SK-N-SH (cell line): ENCODE data around the gene ATG3. TPM values are rescaled to one million over a fixed set of nuclear protein-coding genes. Genes with fewer than 3 reads are reported as not detected.

ENCODE experiments used
- CTCF ChIA-PET: fragments of 300-600, 350-600 bp; formaldehyde crosslinking; extraction: SDS; loops from one replicate; lab custom pipeline; 2021; lab: Yijun Ruan, JAX
- POLR2A ChIA-PET: fragments of 350-600 bp; sonication (Branson Sonifier 250); formaldehyde crosslinking; extraction: SDS; loops from one replicate; lab custom pipeline; 2020; ENCODE audit warnings: antibody characterized with exemption, inconsistent platforms; lab: Yijun Ruan, JAX
- DNase-seq: peaks from one replicate; pipeline ENCODE4 v3.0.0; 2012
- H2AFZ ChIP-seq: fragments of 200-600 bp; sonication (generic); 2 replicates; pipeline ENCODE4 v1.8.1; 2016; ENCODE audit warnings: antibody characterized with exemption, mild to moderate bottlenecking, low read depth
- H3F3A ChIP-seq: fragments of 200-600 bp; sonication (generic); replicated peaks from 2 replicates; pipeline ENCODE3; 2016; ENCODE audit warnings: antibody characterized with exemption, mild to moderate bottlenecking; ENCODE audit not compliant: insufficient read depth
- H3K27ac ChIP-seq, 2 experiments: fragments of 200-500 bp in 1 of 2; fragments of 200-600 bp in 1 of 2; sonication (Bioruptor generic) in 1 of 2; sonication (generic), shearing (Covaris generic) in 1 of 2; 2 replicates each; pipeline versions ENCODE4 v1.5.1 to v1.6.1; 2014 to 2016; ENCODE audit warnings: low read depth in 2 of 2, inconsistent platforms in 1 of 2, low read length in 1 of 2, mild to moderate bottlenecking in 1 of 2, mixed read lengths in 1 of 2
- H3K27me3 ChIP-seq: fragments of 200-600 bp; sonication (generic), shearing (Covaris generic); 2 replicates; pipeline ENCODE4 v1.6.1; 2016; ENCODE audit warnings: mixed run types; ENCODE audit not compliant: insufficient read depth
- H3K36me3 ChIP-seq, 2 experiments: fragments of 200-500 bp in 1 of 2; fragments of 200-600 bp in 1 of 2; sonication (Bioruptor generic) in 1 of 2; sonication (generic) in 1 of 2; replicated peaks in 1 of 2; 2 replicates each; pipeline versions ENCODE3 to v1.5.1; 2014 to 2016; ENCODE audit warnings: low read length in 1 of 2, mild to moderate bottlenecking in 1 of 2; ENCODE audit not compliant: insufficient read depth in 2 of 2, control insufficient read depth in 1 of 2
- H3K4me1 ChIP-seq, 2 experiments: fragments of 200-500 bp in 1 of 2; fragments of 200-600 bp in 1 of 2; sonication (Bioruptor generic) in 1 of 2; sonication (generic), shearing (Covaris generic) in 1 of 2; 2 replicates each; pipeline versions ENCODE4 v1.5.1 to v1.6.1; 2014 to 2016; ENCODE audit warnings: low read depth in 1 of 2, low read length in 1 of 2, mixed run types in 1 of 2; ENCODE audit not compliant: insufficient read depth in 2 of 2, control insufficient read depth in 1 of 2
- H3K4me2 ChIP-seq: fragments of 200-600 bp; sonication (generic), shearing (Covaris generic); 2 replicates; pipeline ENCODE4 v1.6.1; 2017; ENCODE audit warnings: mixed run types
- H3K4me3 ChIP-seq, 2 experiments: fragments of 200-500 bp in 1 of 2; fragments of 200-600 bp in 1 of 2; sonication (Bioruptor generic) in 1 of 2; sonication (generic), shearing (Covaris generic) in 1 of 2; 2 replicates each; pipeline versions ENCODE4 v1.5.1 to v1.8.1; 2014 to 2016; ENCODE audit warnings: low read depth in 2 of 2, inconsistent platforms in 1 of 2, low read length in 1 of 2, mild to moderate bottlenecking in 1 of 2, mixed read lengths in 1 of 2, moderate library complexity in 1 of 2
- H3K79me2 ChIP-seq: fragments of 200-600 bp; sonication (generic); 2 replicates; pipeline ENCODE4 v1.8.1; 2017; ENCODE audit warnings: mild to moderate bottlenecking; ENCODE audit not compliant: insufficient read depth
- H3K9ac ChIP-seq: fragments of 200-600 bp; sonication (generic); 2 replicates; pipeline ENCODE4 v1.6.1; 2017; ENCODE audit warnings: mixed run types
- H3K9me2 ChIP-seq: fragments of 200-600 bp; sonication (generic); 2 replicates; pipeline ENCODE4 v1.6.1; 2017; ENCODE audit warnings: mixed run types
- H3K9me3 ChIP-seq: fragments of 200-600 bp; sonication (generic); 2 replicates; pipeline ENCODE4 v1.6.1; 2017; ENCODE audit warnings: mixed run types, mild to moderate bottlenecking, moderate library complexity
- H4K20me1 ChIP-seq: fragments of 200-600 bp; sonication (generic); 2 replicates; pipeline ENCODE4 v1.6.1; 2017; ENCODE audit warnings: mild to moderate bottlenecking, mixed run types; ENCODE audit not compliant: insufficient read depth
- EP300 ChIP-seq, 2 experiments: IDR thresholded peaks; 2 replicates each; pipeline versions ENCODE4 v1.4.0 to v1.6.1; 2012; ENCODE audit warnings: borderline replicate concordance in 1 of 2, low read depth in 1 of 2, low read length in 1 of 2
- FOSL2 ChIP-seq: IDR thresholded peaks from 2 replicates; pipeline ENCODE4 v1.4.0; 2012; ENCODE audit warnings: low read depth, mild to moderate bottlenecking, moderate library complexity, borderline replicate concordance
- FOXJ3 ChIP-seq: sonication (generic); formaldehyde crosslinking; IDR thresholded peaks from 2 replicates; pipeline ENCODE4 v1.5.1; 2020; ENCODE audit warnings: mild to moderate bottlenecking, missing genetic modification reagents
- FOXM1 ChIP-seq: IDR thresholded peaks from 2 replicates; pipeline ENCODE4 v1.4.0; 2012; ENCODE audit warnings: low read depth, mild to moderate bottlenecking
- JUND ChIP-seq: IDR thresholded peaks from 2 replicates; pipeline ENCODE4 v1.4.0; 2012
- MEF2A ChIP-seq: IDR thresholded peaks from 2 replicates; pipeline ENCODE4 v1.4.0; 2012; ENCODE audit warnings: low read depth, borderline replicate concordance
- MXI1 ChIP-seq: IDR thresholded peaks from 2 replicates; pipeline ENCODE4 v1.6.1; 2012; ENCODE audit warnings: mild to moderate bottlenecking, low read depth, low read length, improper control_type of control experiment
- NFIC ChIP-seq: IDR thresholded peaks from 2 replicates; pipeline ENCODE4 v1.4.0; 2012; ENCODE audit warnings: borderline replicate concordance
- NRF1 ChIP-seq: IDR thresholded peaks from 2 replicates; pipeline ENCODE4 v1.6.1; 2012; ENCODE audit warnings: low read depth, mild to moderate bottlenecking, low read length
- POLR2AphosphoS5 ChIP-seq: IDR thresholded peaks from 2 replicates; pipeline ENCODE4 v1.6.1; 2012; ENCODE audit warnings: low read depth, low read length
- RAD21 ChIP-seq: IDR thresholded peaks from 2 replicates; pipeline ENCODE4 v1.6.1; 2012; ENCODE audit warnings: mild to moderate bottlenecking, low read length
- RXRA ChIP-seq: IDR thresholded peaks from 2 replicates; pipeline ENCODE4 v1.4.0; 2012; ENCODE audit warnings: low read depth, mild to moderate bottlenecking, borderline replicate concordance
- SIN3A ChIP-seq: IDR thresholded peaks from 2 replicates; pipeline ENCODE4 v1.6.1; 2012; ENCODE audit warnings: low read depth, mild to moderate bottlenecking, low read length, moderate library complexity, borderline replicate concordance
- SMC3 ChIP-seq: IDR thresholded peaks from 2 replicates; pipeline ENCODE4 v1.6.1; 2012; ENCODE audit warnings: low read depth, low read length, improper control_type of control experiment
- TCF12 ChIP-seq: IDR thresholded peaks from 2 replicates; pipeline ENCODE4 v1.4.0; 2012
- WGBS: methylation state at CpG from one replicate; pipeline ENCODE4 v1.1.6; 2017; ENCODE audit warnings: low lambda C conversion rate; 5-methylcytosine and 5-hydroxymethylcytosine counted together
- polyA plus RNA-seq, 3 experiments: library from polyadenylated mRNA; depleted of rRNA; stranded (reverse); fragments of >200 nt; gene quantifications; 2 replicates each; pipeline ENCODE4 v1.2.3, GENCODE V29; 2012
- TF ChIP-seq, protein P1 (sequence below): IDR thresholded peaks from 2 replicates; pipeline ENCODE4 v1.4.0; 2012; ENCODE audit warnings: low read depth
- TF ChIP-seq, protein P2 (sequence below): IDR thresholded peaks from 2 replicates; pipeline ENCODE4 v1.4.0; 2012; ENCODE audit warnings: low read depth, borderline replicate concordance
- TF ChIP-seq, protein P3 (sequence below): IDR thresholded peaks from 2 replicates; pipeline ENCODE4; 2012
- TF ChIP-seq, protein P4 (sequence below): fragments of 200-600 bp; sonication (generic); IDR thresholded peaks from 2 replicates; pipeline ENCODE4 v1.6.1; 2017; ENCODE audit warnings: antibody characterized with exemption, mild to moderate bottlenecking, moderate library complexity

ATG3 gene
- polyA plus RNA-seq, 1 of the 3 experiments (the other 2 are of a cell fraction): 38.8 TPM

DNA sequence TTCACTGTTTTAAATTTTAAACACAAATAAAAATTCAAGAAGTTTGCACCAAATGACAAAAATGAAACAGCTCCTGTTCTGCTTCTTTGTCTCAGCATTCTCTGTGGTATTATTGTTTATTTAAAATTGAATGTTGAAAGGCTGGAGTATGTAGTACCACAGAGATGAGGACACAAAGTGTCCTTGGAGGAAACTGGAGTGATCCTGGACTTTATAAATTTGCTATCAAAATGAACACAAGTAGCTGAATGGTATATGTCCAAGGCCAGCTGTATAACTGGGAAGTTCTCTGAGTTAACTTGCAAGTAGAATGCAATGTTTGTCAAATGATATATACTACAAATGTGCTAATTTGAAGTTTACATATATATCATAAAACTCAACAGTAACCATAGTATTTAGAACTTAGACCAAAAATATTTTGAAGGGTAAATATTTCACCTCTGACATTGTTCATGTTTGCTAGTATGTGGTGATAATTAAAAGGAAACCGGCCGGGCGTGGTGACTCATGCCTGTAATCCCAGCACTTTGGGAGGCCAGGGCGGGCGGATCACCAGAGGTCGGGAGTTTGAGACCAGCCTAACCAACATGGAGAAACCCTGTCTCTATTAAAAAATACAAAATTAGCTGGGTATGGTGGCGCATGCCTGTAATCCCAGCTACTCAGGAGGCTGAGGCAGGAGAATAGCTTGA, 74.8 kb downstream of the ATG3 start:
- ChIA-PET CTCF (no interaction called here), POLR2A (no interaction called here)
- H3F3A ChIP-seq: no peaks in the 10 kb centered on the region
- no peak overlapping the region for H2AFZ ChIP-seq
- TF ChIP-seq MXI1: no peak
- TF ChIP-seq, all 33 proteins: peak for 0
- Histone ChIP-seq H3K4me2 (no peak overlapping the region), H3K9me2 (no peaks in the 10 kb centered on the region), H3K36me3 (no peaks in the 10 kb centered on the region), H3K9ac (no peak overlapping the region), H3K27me3 (no peaks in the 10 kb centered on the region), H3K4me3 (no peak overlapping the region), H3K9me3 (no peaks in the 10 kb centered on the region), H3K4me1 (no peaks in the 10 kb centered on the region), H4K20me1 (no peaks in the 10 kb centered on the region), H3K79me2 (no peaks in the 10 kb centered on the region), H3K27ac (no peak overlapping the region)
- DNase-seq: no peak
- 77% methylated on average over 7 of the region's 7 CpGs for WGBS

DNA sequence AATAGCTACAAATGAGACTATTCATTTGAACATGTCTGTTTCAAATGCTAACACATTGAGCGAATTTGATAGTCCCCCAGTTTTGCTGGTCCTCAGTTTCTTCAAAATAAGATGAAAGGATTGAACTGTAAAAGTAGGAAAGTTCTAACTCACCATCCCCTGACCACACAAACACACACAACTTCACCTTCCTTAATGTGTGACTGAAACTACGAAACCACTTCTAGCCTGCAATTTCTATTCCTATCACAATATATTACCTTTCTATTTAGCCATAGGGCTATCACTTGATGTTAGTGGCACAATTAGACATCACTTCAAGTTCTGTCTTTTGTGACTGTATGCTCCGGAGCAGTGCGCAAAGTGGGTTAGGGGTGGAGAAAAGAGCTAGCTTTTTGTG, 77.4 kb downstream of the ATG3 start:
- no peak overlapping the region for H3K9ac ChIP-seq
- whole genome bisulfite sequencing: 63% methylated on average over 4 of the region's 4 CpGs
- DNase-seq: no peak
- H3K36me3 ChIP-seq: no peaks in the 10 kb centered on the region
- H3K4me2 ChIP-seq: no peak overlapping the region
- no peak overlapping the region for H2AFZ ChIP-seq
- H3K4me1 ChIP-seq: no peaks in the 10 kb centered on the region
- no peaks in the 10 kb centered on the region for H3F3A ChIP-seq
- no peaks in the 10 kb centered on the region for H3K9me2 ChIP-seq
- no peaks in the 10 kb centered on the region for H3K79me2 ChIP-seq
- H3K9me3 ChIP-seq: no peaks in the 10 kb centered on the region
- no peak overlapping the region for H3K27ac ChIP-seq
- no peaks in the 10 kb centered on the region for H3K27me3 ChIP-seq
- ChIA-PET POLR2A (no interaction called here), CTCF (no interaction called here)
- no peak overlapping the region for H3K4me3 ChIP-seq
- no peaks in the 10 kb centered on the region for H4K20me1 ChIP-seq
- TF ChIP-seq FOSL2: no peak
- no peak for TF ChIP-seq TCF12
- TF ChIP-seq RAD21: no peak
- TF ChIP-seq, protein P1, sequence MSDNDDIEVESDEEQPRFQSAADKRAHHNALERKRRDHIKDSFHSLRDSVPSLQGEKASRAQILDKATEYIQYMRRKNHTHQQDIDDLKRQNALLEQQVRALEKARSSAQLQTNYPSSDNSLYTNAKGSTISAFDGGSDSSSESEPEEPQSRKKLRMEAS: no peak
- no peak for TF ChIP-seq FOXJ3
- TF ChIP-seq NFIC: no peak
- TF ChIP-seq RXRA: no peak
- TF ChIP-seq SIN3A: no peak
- no peak for TF ChIP-seq JUND
- no peak for TF ChIP-seq POLR2AphosphoS5
- TF ChIP-seq, protein P2, sequence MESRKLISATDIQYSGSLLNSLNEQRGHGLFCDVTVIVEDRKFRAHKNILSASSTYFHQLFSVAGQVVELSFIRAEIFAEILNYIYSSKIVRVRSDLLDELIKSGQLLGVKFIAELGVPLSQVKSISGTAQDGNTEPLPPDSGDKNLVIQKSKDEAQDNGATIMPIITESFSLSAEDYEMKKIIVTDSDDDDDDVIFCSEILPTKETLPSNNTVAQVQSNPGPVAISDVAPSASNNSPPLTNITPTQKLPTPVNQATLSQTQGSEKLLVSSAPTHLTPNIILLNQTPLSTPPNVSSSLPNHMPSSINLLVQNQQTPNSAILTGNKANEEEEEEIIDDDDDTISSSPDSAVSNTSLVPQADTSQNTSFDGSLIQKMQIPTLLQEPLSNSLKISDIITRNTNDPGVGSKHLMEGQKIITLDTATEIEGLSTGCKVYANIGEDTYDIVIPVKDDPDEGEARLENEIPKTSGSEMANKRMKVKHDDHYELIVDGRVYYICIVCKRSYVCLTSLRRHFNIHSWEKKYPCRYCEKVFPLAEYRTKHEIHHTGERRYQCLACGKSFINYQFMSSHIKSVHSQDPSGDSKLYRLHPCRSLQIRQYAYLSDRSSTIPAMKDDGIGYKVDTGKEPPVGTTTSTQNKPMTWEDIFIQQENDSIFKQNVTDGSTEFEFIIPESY: no peak
- TF ChIP-seq, protein P3, sequence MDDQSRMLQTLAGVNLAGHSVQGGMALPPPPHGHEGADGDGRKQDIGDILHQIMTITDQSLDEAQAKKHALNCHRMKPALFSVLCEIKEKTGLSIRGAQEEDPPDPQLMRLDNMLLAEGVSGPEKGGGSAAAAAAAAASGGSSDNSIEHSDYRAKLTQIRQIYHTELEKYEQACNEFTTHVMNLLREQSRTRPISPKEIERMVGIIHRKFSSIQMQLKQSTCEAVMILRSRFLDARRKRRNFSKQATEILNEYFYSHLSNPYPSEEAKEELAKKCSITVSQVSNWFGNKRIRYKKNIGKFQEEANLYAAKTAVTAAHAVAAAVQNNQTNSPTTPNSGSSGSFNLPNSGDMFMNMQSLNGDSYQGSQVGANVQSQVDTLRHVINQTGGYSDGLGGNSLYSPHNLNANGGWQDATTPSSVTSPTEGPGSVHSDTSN: no peak
- TF ChIP-seq NRF1: no peak
- no peak for TF ChIP-seq MEF2A
- no peak for TF ChIP-seq FOXM1
- no peak for TF ChIP-seq SMC3
- TF ChIP-seq EP300 (IDR thresholded peaks at IDR 0.05; ENCODE audit: borderline replicate concordance in 1 of 2, low read depth in 1 of 2, low read length in 1 of 2): no peak
- TF ChIP-seq, protein P4, sequence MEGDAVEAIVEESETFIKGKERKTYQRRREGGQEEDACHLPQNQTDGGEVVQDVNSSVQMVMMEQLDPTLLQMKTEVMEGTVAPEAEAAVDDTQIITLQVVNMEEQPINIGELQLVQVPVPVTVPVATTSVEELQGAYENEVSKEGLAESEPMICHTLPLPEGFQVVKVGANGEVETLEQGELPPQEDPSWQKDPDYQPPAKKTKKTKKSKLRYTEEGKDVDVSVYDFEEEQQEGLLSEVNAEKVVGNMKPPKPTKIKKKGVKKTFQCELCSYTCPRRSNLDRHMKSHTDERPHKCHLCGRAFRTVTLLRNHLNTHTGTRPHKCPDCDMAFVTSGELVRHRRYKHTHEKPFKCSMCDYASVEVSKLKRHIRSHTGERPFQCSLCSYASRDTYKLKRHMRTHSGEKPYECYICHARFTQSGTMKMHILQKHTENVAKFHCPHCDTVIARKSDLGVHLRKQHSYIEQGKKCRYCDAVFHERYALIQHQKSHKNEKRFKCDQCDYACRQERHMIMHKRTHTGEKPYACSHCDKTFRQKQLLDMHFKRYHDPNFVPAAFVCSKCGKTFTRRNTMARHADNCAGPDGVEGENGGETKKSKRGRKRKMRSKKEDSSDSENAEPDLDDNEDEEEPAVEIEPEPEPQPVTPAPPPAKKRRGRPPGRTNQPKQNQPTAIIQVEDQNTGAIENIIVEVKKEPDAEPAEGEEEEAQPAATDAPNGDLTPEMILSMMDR: no peak
